Measurements from ENCODE around the gene FGF14. TPM values are rescaled to one million over a fixed set of nuclear protein-coding genes. Genes with fewer than 3 reads are reported as not detected.

Gene FGF14
- polyA plus RNA-seq, 1 donor (not counting 4 experiments of a cell fraction or from before 2014, with no cell fraction given): 0.09 TPM

GRCh38 chr13:102298051-102298450, 103.8 kb downstream of the FGF14 start:
- no peak overlapping the region for H3K4me2 ChIP-seq (ENCODE audit: control insufficient read depth, extremely low read depth, insufficient read depth, low read depth, low read length)
- H2AFZ ChIP-seq (ENCODE audit: control insufficient read depth, low read length): no peak overlapping the region
- dilution Hi-C loops (cut with MboI; ENCODE audit: extremely low pct_ligation_motif_present, low sequenced_read_pairs): no loop called here
- no peaks in the 10 kb centered on the region for H3K27me3 ChIP-seq (ENCODE audit: control insufficient read depth, extremely low read depth, insufficient read depth, low read length)
- no peaks in the 10 kb centered on the region for H3K9me1 ChIP-seq (ENCODE audit: control insufficient read depth, extremely low read depth, insufficient read depth, low read length)
- H4K20me1 ChIP-seq (ENCODE audit: control insufficient read depth, extremely low read depth, insufficient read depth, low read length): no peaks in the 10 kb centered on the region
- no peak overlapping the region for H3K4me3 ChIP-seq (ENCODE audit: control insufficient read depth in 2 of 3, extremely low read depth in 1 of 3, insufficient read depth in 2 of 3, low read depth in 1 of 3, low read length in 3 of 3)
- no peaks in the 10 kb centered on the region for H3K79me2 ChIP-seq (ENCODE audit: control insufficient read depth, insufficient read depth, low read length)
- DNase-seq (ENCODE audit: low read depth, low spot score) (no peak), FAIRE-seq (no peak)
- H3K9me3 ChIP-seq (ENCODE audit: control insufficient read depth, low read depth, low read length): no peaks in the 10 kb centered on the region
- H3K36me3 ChIP-seq (ENCODE audit: control insufficient read depth in 2 of 2, extremely low read depth in 1 of 2, insufficient read depth in 2 of 2, low read length in 2 of 2): no peaks in the 10 kb centered on the region
- no peak for TF ChIP-seq CTCF (optimal IDR thresholded peaks at IDR 0.05 in 1 of 3, IDR thresholded peaks at IDR 0.05 in 1 of 3, conservative IDR thresholded peaks at IDR 0.05 in 1 of 3; ENCODE audit: extremely low read depth in 1 of 3, insufficient read depth in 2 of 3, low read length in 3 of 3)
- no peak for TF ChIP-seq EZH2 (IDR thresholded peaks at IDR 0.05; ENCODE audit: low read length)
- no peaks in the 10 kb centered on the region for H3K4me1 ChIP-seq (ENCODE audit: control insufficient read depth, extremely low read depth, insufficient read depth, low read length)
- no peak overlapping the region for H3K27ac ChIP-seq (ENCODE audit: control insufficient read depth, insufficient read depth, low read length)
- H3K9ac ChIP-seq (ENCODE audit: control insufficient read depth, extremely low read depth, insufficient read depth, low read length): no peak overlapping the region

- H3K9me1 ChIP-seq (ENCODE audit: control insufficient read depth, extremely low read depth, insufficient read depth, low read length): no peaks in the 10 kb centered on the region
- no peak for TF ChIP-seq EZH2 (IDR thresholded peaks at IDR 0.05; ENCODE audit: low read length)
- no peak for TF ChIP-seq CTCF (optimal IDR thresholded peaks at IDR 0.05 in 1 of 3, IDR thresholded peaks at IDR 0.05 in 1 of 3, conservative IDR thresholded peaks at IDR 0.05 in 1 of 3; ENCODE audit: extremely low read depth in 1 of 3, insufficient read depth in 2 of 3, low read length in 3 of 3)
- H3K9me3 ChIP-seq (ENCODE audit: control insufficient read depth, low read depth, low read length): no peaks in the 10 kb centered on the region
- H3K27ac ChIP-seq (ENCODE audit: control insufficient read depth, insufficient read depth, low read length): no peak overlapping the region
- H3K4me3 ChIP-seq (ENCODE audit: control insufficient read depth in 2 of 3, extremely low read depth in 1 of 3, insufficient read depth in 2 of 3, low read depth in 1 of 3, low read length in 3 of 3): no peak overlapping the region
- H3K4me1 ChIP-seq (ENCODE audit: control insufficient read depth, extremely low read depth, insufficient read depth, low read length): no peaks in the 10 kb centered on the region
- no peaks in the 10 kb centered on the region for H3K79me2 ChIP-seq (ENCODE audit: control insufficient read depth, insufficient read depth, low read length)
- H4K20me1 ChIP-seq (ENCODE audit: control insufficient read depth, extremely low read depth, insufficient read depth, low read length): no peaks in the 10 kb centered on the region
- no peak overlapping the region for H2AFZ ChIP-seq (ENCODE audit: control insufficient read depth, low read length)
- DNase-seq (ENCODE audit: low read depth, low spot score) (no peak), FAIRE-seq (no peak)
- H3K4me2 ChIP-seq (ENCODE audit: control insufficient read depth, extremely low read depth, insufficient read depth, low read depth, low read length): no peak overlapping the region
- dilution Hi-C loops (cut with MboI; ENCODE audit: extremely low pct_ligation_motif_present, low sequenced_read_pairs): no loop called here
- no peaks in the 10 kb centered on the region for H3K27me3 ChIP-seq (ENCODE audit: control insufficient read depth, extremely low read depth, insufficient read depth, low read length)
- H3K36me3 ChIP-seq (ENCODE audit: control insufficient read depth in 2 of 2, extremely low read depth in 1 of 2, insufficient read depth in 2 of 2, low read length in 2 of 2): no peaks in the 10 kb centered on the region
- no peak overlapping the region for H3K9ac ChIP-seq (ENCODE audit: control insufficient read depth, extremely low read depth, insufficient read depth, low read length)
Observed at GRCh38 chr13:102295316-102296048, 106.4 kb downstream of the FGF14 start.

Data from keratinocyte (primary cell).